ENCODE results near the gene RECQL.
"Not testable (repeated sequence)": the region's sequence is repeated elsewhere in the genome, so short reads cannot be mapped to it uniquely, and the experiment has no call there.

Gene RECQL

GRCh38 chr12:21502164-21502496, 695 bp upstream of the RECQL start:
- peak; percentile 30 for DNase-seq

DNA sequence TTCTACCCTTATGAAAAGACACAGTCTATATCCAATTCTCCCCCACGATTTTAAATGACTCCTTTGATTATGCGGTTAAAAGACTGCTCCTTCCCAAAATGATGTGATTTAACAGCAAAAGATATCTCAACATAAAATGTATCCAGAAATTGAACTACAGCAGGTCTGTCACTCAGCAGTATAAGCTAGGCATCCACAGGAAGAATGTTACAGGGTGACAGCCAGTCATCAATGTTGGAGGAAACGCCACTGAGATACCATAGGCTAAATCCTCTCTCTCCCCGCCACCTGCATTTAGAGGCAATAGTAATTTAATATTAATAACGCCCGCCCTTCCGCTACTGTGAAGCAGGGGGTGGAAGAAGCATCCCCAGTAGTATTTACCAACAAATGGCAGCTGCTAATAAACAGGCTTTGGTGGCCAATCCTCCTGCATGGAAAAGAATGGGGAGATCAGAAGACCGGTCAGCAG, 613 bp downstream of the RECQL start:
- DNase-seq = no peak

- no peak for DNase-seq
Measured at GRCh38 chr12:21499765-21500164, 1.7 kb downstream of the RECQL start.

GRCh38 chr12:21485998-21486397, 15.4 kb downstream of the RECQL start:
- no peak for DNase-seq

DNA sequence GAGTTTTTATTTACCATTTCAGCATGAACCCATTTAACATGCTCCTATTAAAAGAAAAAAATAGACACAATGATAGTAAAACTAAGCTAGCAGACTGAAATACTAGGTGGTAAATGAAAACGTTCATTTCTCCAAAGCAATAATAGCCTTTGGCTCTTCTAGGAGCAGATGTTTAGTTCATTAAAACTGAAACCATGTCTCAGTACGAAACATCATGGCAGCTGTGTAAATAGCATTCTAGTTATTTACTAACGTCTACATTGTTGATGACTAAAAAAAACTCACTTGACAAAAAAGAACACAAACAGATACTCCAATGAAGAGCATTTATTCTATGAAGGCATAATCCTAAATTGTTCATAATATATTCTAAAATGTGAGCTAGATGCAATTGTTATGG, 17.9 kb downstream of the RECQL start:
- no peak for DNase-seq

DNA sequence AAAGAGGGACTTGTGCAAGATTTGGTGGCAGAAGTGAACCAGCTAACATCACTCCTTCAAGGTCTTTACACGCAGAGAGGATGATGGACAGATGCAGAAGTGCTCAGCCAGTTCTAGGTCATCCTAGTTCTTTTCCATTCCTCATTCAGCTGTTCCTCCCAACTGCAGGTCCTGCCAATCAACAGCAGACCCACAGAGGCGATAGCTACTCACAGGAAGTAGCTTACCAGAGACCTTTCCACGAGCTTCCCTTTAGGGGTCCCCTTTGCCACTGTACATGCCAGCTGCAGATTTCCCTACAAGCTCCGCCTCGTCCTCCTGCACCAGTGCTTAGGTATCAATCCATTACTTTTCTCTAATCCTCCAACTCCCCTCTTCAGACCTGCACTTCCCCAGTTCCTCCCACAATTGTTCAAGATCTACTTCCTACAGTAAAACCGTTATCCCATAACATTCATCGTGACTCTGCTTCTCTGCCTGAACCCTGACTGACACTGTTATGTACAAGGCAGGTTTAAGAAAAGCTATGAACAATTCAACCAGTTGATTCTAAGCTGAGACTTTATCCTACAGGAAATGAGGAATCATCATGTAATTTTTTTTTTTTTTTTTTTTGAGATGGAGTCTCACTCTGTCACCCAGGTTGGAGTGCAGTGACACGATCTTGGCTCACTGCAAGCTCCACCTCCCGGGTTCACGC, 22.5 kb downstream of the RECQL start:
- no peak for DNase-seq

DNA sequence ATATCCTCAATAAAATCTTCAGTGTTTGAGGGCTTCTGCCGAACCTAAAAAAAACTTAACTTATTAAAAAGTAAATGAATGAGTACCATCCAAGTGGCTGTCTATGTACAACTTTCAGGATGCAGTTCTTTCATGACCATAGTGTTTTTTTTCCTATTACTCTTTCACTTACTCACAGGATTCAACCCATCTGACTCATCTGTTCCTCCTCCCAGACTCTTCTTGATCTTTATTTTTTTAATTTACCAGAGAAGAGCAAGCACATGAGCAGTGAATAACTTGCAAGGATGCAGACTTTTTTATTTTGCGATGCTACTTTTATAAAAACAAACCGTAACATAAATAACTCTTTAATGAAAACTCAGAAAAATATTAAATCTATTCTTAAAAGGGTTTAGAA, 24.5 kb downstream of the RECQL start:
- DNase-seq = no peak

DNA sequence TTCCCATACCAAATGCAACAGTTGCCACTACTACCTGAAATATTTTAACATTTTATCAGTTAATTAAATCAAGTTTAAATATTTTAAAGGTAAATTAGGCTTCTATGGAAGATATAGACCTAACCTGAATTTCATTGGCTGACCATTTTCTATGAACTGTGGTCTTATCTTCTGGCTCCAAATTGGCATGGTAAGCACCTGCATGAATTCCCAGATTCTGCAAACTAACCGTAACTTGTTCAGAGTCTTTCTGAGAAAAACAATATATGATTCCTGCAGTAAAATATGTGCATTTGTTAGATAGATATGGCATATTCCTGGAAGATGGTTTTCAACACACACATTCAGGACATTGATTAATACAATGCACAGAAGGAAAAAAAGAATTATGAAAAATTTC, 25.9 kb downstream of the RECQL start:
- DNase-seq = no peak

DNA sequence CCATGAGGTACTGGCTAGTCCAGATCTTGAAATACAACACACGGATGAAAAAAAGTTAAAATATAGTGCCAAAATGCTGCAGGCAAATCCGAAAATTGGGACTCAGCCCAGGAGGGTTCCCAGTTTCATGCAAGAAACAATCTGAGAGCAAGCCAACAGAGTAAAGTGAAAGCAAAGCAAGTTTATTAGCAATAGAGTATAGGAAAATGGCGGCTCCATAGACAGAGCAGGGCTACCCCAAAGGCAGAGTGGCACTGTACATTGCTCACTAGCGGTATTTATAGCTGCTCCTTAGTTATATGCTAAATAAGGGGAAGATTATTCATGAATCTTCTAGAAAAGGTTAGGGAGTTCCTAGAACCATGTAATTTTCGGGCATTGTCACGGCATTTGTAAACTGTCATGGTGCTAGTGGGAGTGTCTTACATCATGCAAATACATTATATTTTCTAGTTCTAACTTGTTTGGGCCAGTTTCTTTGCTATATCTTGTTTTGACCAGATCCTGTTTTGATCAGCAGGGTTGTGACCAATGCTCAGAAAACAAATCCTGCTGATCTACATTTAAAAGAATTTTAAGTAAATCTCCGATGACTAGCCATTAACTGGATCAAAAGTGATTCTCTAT, 29.1 kb downstream of the RECQL start:
- DNase-seq = no peak

DNA sequence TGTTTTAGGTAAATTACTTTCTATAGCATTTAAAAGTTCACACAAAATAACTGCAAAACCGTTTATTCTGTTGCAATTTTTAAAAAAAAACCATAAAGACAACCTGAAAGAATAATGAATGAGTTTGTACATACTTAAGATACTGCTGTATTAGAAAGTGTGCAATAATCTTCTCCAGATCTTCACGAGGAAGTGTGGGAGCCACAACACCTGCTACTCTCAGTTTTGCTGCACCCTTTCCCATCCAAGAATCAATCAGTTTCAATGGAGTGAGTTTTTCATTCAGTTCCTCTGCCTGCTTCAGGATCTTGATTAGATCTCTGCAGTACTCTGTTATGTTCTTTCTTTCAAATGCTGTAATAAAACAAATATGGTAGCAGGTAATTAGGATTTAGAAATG, 30.1 kb downstream of the RECQL start:
- no peak for DNase-seq

DNA sequence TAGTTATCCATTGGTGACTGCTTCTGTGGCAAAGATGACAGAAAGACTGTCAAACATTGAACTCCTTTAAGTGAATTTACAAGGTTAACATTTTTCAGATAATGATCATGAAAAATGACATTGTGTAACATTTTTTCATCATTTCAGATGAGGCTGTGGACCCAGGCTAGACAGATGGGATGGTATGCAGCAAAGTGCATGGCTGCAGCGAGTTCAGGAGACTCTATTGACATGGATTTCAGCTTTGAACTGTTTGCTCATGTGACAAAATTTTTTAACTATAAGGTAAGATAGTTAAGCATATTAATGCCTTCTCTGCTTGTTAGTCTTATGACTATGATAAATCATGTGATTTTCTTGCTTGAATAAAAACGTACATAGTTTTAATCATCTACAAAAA, 34.1 kb downstream of the RECQL start:
- not testable (repeated sequence) for DNase-seq

DNA sequence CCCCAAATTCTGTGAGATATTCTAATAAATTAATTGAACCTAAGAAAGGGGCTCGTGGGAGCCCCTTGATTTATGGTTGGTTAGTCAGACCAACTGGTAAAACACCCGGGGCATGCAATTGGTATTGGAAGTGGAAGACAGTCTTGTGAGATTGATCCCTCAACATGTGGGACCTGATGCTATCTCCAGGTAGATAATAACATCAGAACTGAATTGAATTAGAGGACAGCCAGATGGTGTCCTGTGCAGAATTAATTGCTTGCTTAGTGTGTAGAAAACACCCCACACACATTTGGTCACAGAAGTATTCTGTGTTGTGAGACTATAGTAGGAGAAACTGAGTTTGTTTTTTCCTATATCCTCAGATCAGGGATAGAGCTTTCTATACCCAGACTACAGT, 42.0 kb downstream of the RECQL start:
- no peak for DNase-seq

DNA sequence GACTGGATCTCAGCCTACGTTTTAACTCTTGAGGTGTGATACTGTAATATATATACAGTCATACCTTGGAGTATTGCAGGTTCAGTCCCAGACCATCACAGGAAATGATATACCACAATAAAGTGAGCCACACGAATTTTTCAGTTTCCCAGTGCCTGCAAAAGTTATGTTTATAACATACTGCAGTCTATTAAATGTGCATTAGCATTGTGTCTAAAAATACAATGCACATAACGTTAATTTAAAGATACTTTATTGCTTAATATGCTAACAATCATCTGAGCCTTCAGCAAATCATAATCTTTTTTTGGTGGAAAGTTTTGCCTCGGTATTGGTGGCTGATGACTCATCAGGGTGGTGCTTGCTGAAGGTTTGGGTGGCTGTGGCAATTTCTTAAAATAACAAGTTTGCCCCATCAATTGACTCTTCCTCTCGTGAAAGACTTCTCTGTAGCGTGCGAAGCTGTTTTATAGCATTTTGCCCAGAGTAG, 45.1 kb downstream of the RECQL start:
- no peak for DNase-seq

DNA sequence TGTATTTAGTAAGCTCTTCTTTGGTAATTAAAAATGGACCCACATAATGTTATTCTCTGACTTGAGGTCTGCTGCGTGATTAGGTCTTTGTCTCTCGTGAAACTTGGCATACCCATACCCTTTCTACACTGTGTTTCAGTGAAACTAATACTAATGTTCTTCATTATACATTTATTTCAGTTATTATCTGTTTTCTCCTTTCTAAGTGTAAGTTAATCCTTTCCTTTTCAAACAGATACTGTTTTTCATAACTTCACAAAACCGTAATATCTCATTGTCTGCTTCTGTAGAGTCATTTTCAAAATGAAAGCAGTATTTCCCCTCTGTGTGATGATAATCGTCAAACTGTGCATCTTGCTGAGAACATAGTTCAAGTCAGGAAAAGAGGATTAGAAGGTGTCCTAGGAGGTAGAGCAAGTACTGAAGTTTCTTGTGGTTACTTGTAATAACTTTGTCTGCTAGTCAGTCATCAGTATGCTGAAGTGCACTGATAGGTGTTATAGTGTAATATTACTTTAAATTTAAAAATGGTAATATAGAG, 48.1 kb downstream of the RECQL start:
- DNase-seq = no peak

- no peak for DNase-seq
Measured at GRCh38 chr12:21451529-21451928, 49.9 kb downstream of the RECQL start.

GRCh38 chr12:21444193-21445146, 57.0 kb downstream of the RECQL start:
- DNase-seq = no peak

DNA sequence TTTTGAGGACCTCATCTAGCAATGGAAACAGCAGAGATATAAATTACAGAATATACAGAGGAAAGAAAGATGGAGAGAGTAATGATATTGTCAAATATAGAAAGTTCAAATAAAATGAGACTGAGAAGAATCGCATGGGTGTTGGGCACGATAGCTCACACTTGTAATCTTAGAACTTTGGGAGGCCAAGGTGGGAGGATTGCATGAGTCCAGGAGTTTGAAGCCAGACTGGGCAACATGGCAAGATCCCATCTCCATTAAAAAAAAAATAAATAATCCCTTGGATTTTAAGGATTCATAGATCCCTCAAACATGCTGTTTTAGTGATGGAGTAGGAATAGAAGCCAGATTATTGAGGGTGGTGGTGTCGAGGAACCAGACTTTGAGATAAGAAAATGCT, 62.1 kb downstream of the RECQL start:
- DNase-seq = no peak

DNA sequence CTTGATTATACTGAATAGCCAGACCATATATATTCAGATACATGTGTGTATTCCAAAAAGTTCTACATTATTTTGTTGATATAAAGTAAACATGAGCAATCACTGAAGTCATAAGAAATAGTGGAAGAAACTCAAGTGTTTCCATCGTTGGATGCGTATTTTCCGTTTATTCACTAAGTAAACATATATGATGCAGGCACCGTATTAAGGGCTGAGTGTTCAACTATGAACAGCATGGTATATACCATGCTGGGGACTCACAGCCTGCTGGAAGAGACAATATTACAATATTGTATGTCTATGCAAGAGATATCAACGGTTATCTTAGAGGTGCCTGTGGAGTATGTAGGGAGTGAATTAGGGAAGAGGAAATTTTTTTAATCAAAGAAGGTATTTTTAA, 62.8 kb downstream of the RECQL start:
- DNase-seq = peak; percentile 22

DNA sequence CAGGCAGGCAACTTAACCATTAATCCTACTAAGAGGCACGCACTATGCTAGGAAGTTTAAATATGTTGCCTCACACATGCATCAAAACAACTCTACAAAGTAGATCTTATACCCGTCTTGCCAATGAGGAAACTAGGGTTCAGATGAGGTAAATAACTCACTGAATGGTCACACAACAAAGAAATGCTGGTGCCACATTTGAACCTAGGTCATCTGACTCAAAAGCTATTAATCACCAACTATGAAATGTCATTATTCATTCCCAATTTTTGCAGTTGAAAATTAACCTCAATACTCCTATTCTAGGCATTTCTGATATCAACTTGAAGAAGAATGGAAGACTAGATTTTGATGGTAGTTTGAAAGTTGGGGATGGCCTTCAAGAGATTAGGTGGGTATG, 66.7 kb downstream of the RECQL start:
- DNase-seq = no peak

DNA sequence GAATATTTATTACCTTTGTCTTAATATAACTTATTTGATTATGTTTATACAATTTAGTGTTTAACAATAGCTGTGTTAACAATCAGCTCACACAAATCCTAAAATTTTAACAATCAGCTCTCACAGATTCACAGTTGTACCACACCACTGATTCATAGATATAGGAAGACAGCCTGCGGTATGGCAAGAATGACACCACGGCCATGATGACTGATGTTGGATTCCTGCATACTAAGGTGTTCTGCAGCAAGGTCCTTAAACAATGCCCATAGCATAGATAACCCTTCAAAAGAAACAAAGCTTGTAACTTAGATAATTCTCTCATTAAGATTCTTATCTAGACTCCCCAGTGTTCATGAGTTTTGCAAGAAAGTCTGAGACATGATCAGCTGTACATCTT, 67.9 kb downstream of the RECQL start:
- DNase-seq = no peak

- DNase-seq = no peak
Measured at GRCh38 chr12:21429994-21430393, 71.4 kb downstream of the RECQL start.

- DNase-seq = no peak
Measured at GRCh38 chr12:21428241-21428640, 73.2 kb downstream of the RECQL start.

GRCh38 chr12:21419009-21419699, 82.3 kb downstream of the RECQL start:
- DNase-seq = not testable (repeated sequence)

Measured in hematopoietic multipotent progenitor cell treated with erythropoietin and hydrocortisone succinate and interleukin-3 and kit ligand, for 8 days (in vitro differentiated cells).